H1 (cell line): ENCODE measurements around the gene MAPK11.

ENCODE experiments used
- CTCF ChIP-seq, 3 experiments: IDR thresholded peaks; 1 replicate in 2 of 3; 2 replicates in 1 of 3; pipeline versions ENCODE4 v1.5.1 to v1.6.1; 2011; ENCODE audit warnings: low read length in 3 of 3, mild to moderate bottlenecking in 3 of 3, inconsistent platforms in 2 of 3, low read depth in 1 of 3, moderate library complexity in 1 of 3; ENCODE audit not compliant: insufficient read depth in 1 of 3; ENCODE audit errors: control extremely low read depth in 1 of 3
- EGR1 ChIP-seq: IDR thresholded peaks from 2 replicates; pipeline ENCODE4 v1.6.1; 2011; ENCODE audit warnings: low read depth, low read length, borderline replicate concordance
- EP300 ChIP-seq, 2 experiments: IDR thresholded peaks; 1 replicate in 1 of 2; 2 replicates in 1 of 2; pipeline ENCODE4 v1.6.1; 2011 to 2012; ENCODE audit warnings: low read depth in 2 of 2, low read length in 2 of 2, mild to moderate bottlenecking in 2 of 2, borderline replicate concordance in 1 of 2, inconsistent platforms in 1 of 2, moderate library complexity in 1 of 2
- EZH2 ChIP-seq: fragments of 200-600 bp; sonication (generic); IDR thresholded peaks from 2 replicates; pipeline ENCODE4 v1.7.1; 2012; ENCODE audit warnings: low read depth, mild to moderate bottlenecking, moderate library complexity, low read length, inconsistent platforms; ENCODE audit not compliant: severe bottlenecking
- JUN ChIP-seq: IDR thresholded peaks from 2 replicates; pipeline ENCODE4 v1.6.1; 2011; ENCODE audit warnings: low read depth, mild to moderate bottlenecking, improper control_type of control experiment, low read length
- KDM1A ChIP-seq: fragments of 200-600, 300-600 bp; sonication (generic); IDR thresholded peaks from 2 replicates; pipeline ENCODE4 v1.7.1; 2016; ENCODE audit warnings: mild to moderate bottlenecking, low read length, borderline replicate concordance
- MAX ChIP-seq: IDR thresholded peaks from 2 replicates; pipeline ENCODE4 v1.6.1; 2012; ENCODE audit warnings: inconsistent platforms
- POLR2AphosphoS5 ChIP-seq: IDR thresholded peaks from 2 replicates; pipeline ENCODE4 v1.6.1; 2011; ENCODE audit warnings: low read depth, low read length
- RXRA ChIP-seq: IDR thresholded peaks from 2 replicates; pipeline ENCODE4 v1.6.1; 2011; ENCODE audit warnings: low read depth, mild to moderate bottlenecking, low read length, moderate library complexity; ENCODE audit not compliant: insufficient read depth
- SP1 ChIP-seq: IDR thresholded peaks from 2 replicates; pipeline ENCODE4 v1.6.1; 2011; ENCODE audit warnings: low read depth, low read length
- SRF ChIP-seq: IDR thresholded peaks from 2 replicates; pipeline ENCODE4 v1.6.1; 2011; ENCODE audit warnings: mild to moderate bottlenecking, low read depth, low read length, moderate library complexity
- SUZ12 ChIP-seq: fragments of 200-600 bp; sonication (generic); IDR thresholded peaks from 2 replicates; pipeline ENCODE4 v1.6.1; 2012; ENCODE audit warnings: mild to moderate bottlenecking, inconsistent platforms, low read length, moderate library complexity, mixed read lengths
- YY1 ChIP-seq: IDR thresholded peaks from 2 replicates; pipeline ENCODE4 v1.6.1; 2011; ENCODE audit warnings: low read depth, mild to moderate bottlenecking, low read length

GRCh38 chr22:50274771-50275170, 4.6 kb upstream of the MAPK11 start:
- TF ChIP-seq POLR2AphosphoS5 (no peak), JUN (no peak), CTCF (IDR thresholded peaks at IDR 0.05; ENCODE audit: control extremely low read depth in 1 of 3, insufficient read depth in 1 of 3, low read depth in 1 of 3, low read length in 3 of 3) (no peak), RXRA (no peak), EP300 (IDR thresholded peaks at IDR 0.05; ENCODE audit: borderline replicate concordance in 1 of 2, low read depth in 2 of 2, low read length in 2 of 2) (no peak), EZH2 (no peak), SUZ12 (no peak), YY1 (no peak), SRF (no peak), KDM1A (no peak), SP1 (no peak), EGR1 (no peak), MAX (no peak)
